ENCODE measurements around the gene ATP8B3. TPM values are rescaled to one million over a fixed set of nuclear protein-coding genes. Genes with fewer than 3 reads are reported as not detected.

Gene ATP8B3
- total RNA-seq, 1 donor from 2014 or later, result 3.0 TPM

- Histone ChIP-seq H3K4me2 (ENCODE audit: low read length) (no peak overlapping the region), H3K9me3 (ENCODE audit: insufficient read depth, low read depth, low read length) (no peaks in the 10 kb centered on the region), H4K20me1 (ENCODE audit: insufficient read depth, low read length) (no peaks in the 10 kb centered on the region), H2AFZ (ENCODE audit: low read depth, low read length) (peak overlapping the region; percentile 10), H3K36me3 (ENCODE audit: insufficient read depth, low read length) (no peaks in the 10 kb centered on the region), H3K9ac (ENCODE audit: low read length) (no peak overlapping the region), H3K4me3 (ENCODE audit: insufficient read depth, low read depth, low read length) (no peak overlapping the region), H3K4me1 (ENCODE audit: insufficient read depth, low read length) (peaks cover 14% of the 10 kb centered on the region), H3K79me2 (ENCODE audit: insufficient read depth, low read length) (no peaks in the 10 kb centered on the region), H3K27ac (ENCODE audit: low read depth, low read length) (no peak overlapping the region), H3K27me3 (ENCODE audit: insufficient read depth, low read length) (peaks cover 40% of the 10 kb centered on the region)
- TF ChIP-seq EZH2 (IDR thresholded peaks at IDR 0.05; ENCODE audit: insufficient read depth, low read length), result peak; percentile 81
- TF ChIP-seq, protein P1, sequence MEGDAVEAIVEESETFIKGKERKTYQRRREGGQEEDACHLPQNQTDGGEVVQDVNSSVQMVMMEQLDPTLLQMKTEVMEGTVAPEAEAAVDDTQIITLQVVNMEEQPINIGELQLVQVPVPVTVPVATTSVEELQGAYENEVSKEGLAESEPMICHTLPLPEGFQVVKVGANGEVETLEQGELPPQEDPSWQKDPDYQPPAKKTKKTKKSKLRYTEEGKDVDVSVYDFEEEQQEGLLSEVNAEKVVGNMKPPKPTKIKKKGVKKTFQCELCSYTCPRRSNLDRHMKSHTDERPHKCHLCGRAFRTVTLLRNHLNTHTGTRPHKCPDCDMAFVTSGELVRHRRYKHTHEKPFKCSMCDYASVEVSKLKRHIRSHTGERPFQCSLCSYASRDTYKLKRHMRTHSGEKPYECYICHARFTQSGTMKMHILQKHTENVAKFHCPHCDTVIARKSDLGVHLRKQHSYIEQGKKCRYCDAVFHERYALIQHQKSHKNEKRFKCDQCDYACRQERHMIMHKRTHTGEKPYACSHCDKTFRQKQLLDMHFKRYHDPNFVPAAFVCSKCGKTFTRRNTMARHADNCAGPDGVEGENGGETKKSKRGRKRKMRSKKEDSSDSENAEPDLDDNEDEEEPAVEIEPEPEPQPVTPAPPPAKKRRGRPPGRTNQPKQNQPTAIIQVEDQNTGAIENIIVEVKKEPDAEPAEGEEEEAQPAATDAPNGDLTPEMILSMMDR (IDR thresholded peaks at IDR 0.05; ENCODE audit: insufficient read depth, low read depth, low read length), result no peak
- H3K4me3 Mint-ChIP-seq (ENCODE audit: unreplicated experiment), result no peak overlapping the region
- FAIRE-seq (no peak), DNase-seq (ENCODE audit: low read depth) (no peak)
- peaks cover 2% of the 10 kb centered on the region for H3K9me3 Mint-ChIP-seq (ENCODE audit: unreplicated experiment)
- no peaks in the 10 kb centered on the region for H3K4me1 Mint-ChIP-seq (ENCODE audit: low read depth, unreplicated experiment)
- H3K27ac Mint-ChIP-seq (ENCODE audit: unreplicated experiment), result no peak overlapping the region
- no peaks in the 10 kb centered on the region for H3K36me3 Mint-ChIP-seq (ENCODE audit: low read depth, unreplicated experiment)
- H3K27me3 Mint-ChIP-seq (ENCODE audit: low read depth, unreplicated experiment), result peaks cover 30% of the 10 kb centered on the region
These were observed 62.4 kb downstream of the ATP8B3 start for GRCh38 chr19:1749373-1750342.

DNA sequence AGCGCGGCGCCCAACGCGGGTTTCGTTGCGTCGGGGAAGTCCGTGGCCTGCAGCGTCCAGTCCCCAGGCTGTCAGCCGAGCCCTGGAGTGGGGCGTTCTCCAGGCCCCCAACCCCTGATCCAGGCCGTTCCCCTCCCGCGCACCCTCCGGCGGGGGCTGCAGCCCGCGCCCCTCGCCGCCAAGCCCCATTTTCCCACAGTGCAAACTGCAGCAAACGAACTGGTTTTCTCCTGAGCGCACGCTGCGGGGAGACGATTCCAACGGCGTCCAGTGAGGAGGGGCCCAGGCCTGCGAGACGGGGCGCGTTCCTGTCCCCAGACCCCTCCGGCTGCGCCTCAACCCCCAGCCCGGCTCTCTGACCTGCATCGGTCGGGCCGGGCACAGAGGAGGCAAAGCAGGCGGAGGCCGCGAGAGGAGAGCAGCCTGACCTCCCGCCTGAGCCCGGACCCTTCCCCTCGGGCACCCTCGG is 63.2 kb downstream of the ATP8B3 start:
- Histone ChIP-seq H3K9ac (ENCODE audit: low read length) (no peak overlapping the region), H3K27me3 (ENCODE audit: insufficient read depth, low read length) (peaks cover 40% of the 10 kb centered on the region), H3K36me3 (ENCODE audit: insufficient read depth, low read length) (no peaks in the 10 kb centered on the region), H3K4me3 (ENCODE audit: insufficient read depth, low read depth, low read length) (no peak overlapping the region), H3K9me3 (ENCODE audit: insufficient read depth, low read depth, low read length) (no peaks in the 10 kb centered on the region), H4K20me1 (ENCODE audit: insufficient read depth, low read length) (no peaks in the 10 kb centered on the region), H3K4me1 (ENCODE audit: insufficient read depth, low read length) (peaks cover 14% of the 10 kb centered on the region), H2AFZ (ENCODE audit: low read depth, low read length) (no peak overlapping the region), H3K79me2 (ENCODE audit: insufficient read depth, low read length) (no peaks in the 10 kb centered on the region), H3K4me2 (ENCODE audit: low read length) (no peak overlapping the region), H3K27ac (ENCODE audit: low read depth, low read length) (no peak overlapping the region)
- H3K27me3 Mint-ChIP-seq (ENCODE audit: low read depth, unreplicated experiment), result peaks cover 31% of the 10 kb centered on the region
- H3K27ac Mint-ChIP-seq (ENCODE audit: unreplicated experiment), result no peak overlapping the region
- peaks cover 2% of the 10 kb centered on the region for H3K9me3 Mint-ChIP-seq (ENCODE audit: unreplicated experiment)
- no peaks in the 10 kb centered on the region for H3K36me3 Mint-ChIP-seq (ENCODE audit: low read depth, unreplicated experiment)
- no peak overlapping the region for H3K4me3 Mint-ChIP-seq (ENCODE audit: unreplicated experiment)
- FAIRE-seq, result no peak
- no peaks in the 10 kb centered on the region for H3K4me1 Mint-ChIP-seq (ENCODE audit: low read depth, unreplicated experiment)
- DNase-seq (ENCODE audit: low read depth), result no peak
- peak; percentile 92 for TF ChIP-seq EZH2 (IDR thresholded peaks at IDR 0.05; ENCODE audit: insufficient read depth, low read length)
- TF ChIP-seq, protein P1 (IDR thresholded peaks at IDR 0.05; ENCODE audit: insufficient read depth, low read depth, low read length), result no peak
